IMR-90 (cell line): ENCODE data around the gene NPHP4. TPM values are rescaled to one million over a fixed set of nuclear protein-coding genes. Genes with fewer than 3 reads are reported as not detected.

Source experiments
- ATAC-seq: fragments of 200-7000 bp; cut with Tn5 transposase; 2 replicates; pipeline ENCODE4 v1.9.1; 2020; ENCODE audit warnings: low read depth, mild to moderate bottlenecking, moderate library complexity
- BruUV-seq: library from RNA; stranded (reverse); fragments of 400-500 nt; replicated peaks from 2 replicates; lab custom pipeline; 2021; lab: Mats Ljungman, UMichigan
- CTCF ChIA-PET: fragments of 300-600 bp; formaldehyde crosslinking; extraction: SDS; loops from one replicate; lab custom pipeline; 2021; ENCODE audit warnings: antibody characterized with exemption; lab: Yijun Ruan, JAX
- POLR2A ChIA-PET: fragments of 300-600 bp; sonication (Branson Sonifier 250); formaldehyde crosslinking; loops from one replicate; lab custom pipeline; 2022; ENCODE audit warnings: antibody characterized with exemption; ENCODE audit not compliant: unreplicated experiment; lab: Charles Lee
- DNase-seq: peaks from one replicate; pipeline ENCODE4 v3.0.0; 2013
- H2AFZ ChIP-seq: replicated peaks from 2 replicates; pipeline ENCODE3; 2013; ENCODE audit warnings: low read length, mild to moderate bottlenecking; ENCODE audit not compliant: poor library complexity
- H2AK5ac ChIP-seq: 2 replicates; pipeline ENCODE4 v1.6.1; 2013; ENCODE audit warnings: low read depth, low read length, inconsistent platforms
- H2AK9ac ChIP-seq: replicated peaks from 2 replicates; pipeline ENCODE3; 2013; ENCODE audit warnings: mild to moderate bottlenecking, low read depth, low read length, moderate library complexity; ENCODE audit not compliant: poor library complexity
- H2BK120ac ChIP-seq: 2 replicates; pipeline ENCODE4 v1.6.1; 2013; ENCODE audit warnings: low read depth, low read length, inconsistent platforms
- H2BK15ac ChIP-seq: 3 replicates; pipeline ENCODE4 v1.6.1; 2013; ENCODE audit warnings: low read depth, low read length, inconsistent platforms
- H2BK20ac ChIP-seq: 2 replicates; pipeline ENCODE4 v1.6.1; 2013; ENCODE audit warnings: low read depth, mild to moderate bottlenecking, inconsistent platforms, low read length, moderate library complexity
- H2BK5ac ChIP-seq: 2 replicates; pipeline ENCODE4 v1.6.1; 2013; ENCODE audit warnings: mild to moderate bottlenecking, low read depth, low read length, inconsistent platforms; ENCODE audit not compliant: poor library complexity, severe bottlenecking
- H3K14ac ChIP-seq: replicated peaks from 2 replicates; pipeline ENCODE4 v1.6.1; 2013; ENCODE audit warnings: low read depth, low read length, inconsistent platforms
- H3K18ac ChIP-seq: 2 replicates; pipeline ENCODE4 v1.6.1; 2013; ENCODE audit warnings: low read depth, low read length, control low read depth
- H3K23ac ChIP-seq: 2 replicates; pipeline ENCODE4 v1.6.1; 2013; ENCODE audit warnings: low read depth, low read length, inconsistent platforms
- H3K27ac ChIP-seq: 2 replicates; pipeline ENCODE4 v1.5.1; 2013; ENCODE audit warnings: mild to moderate bottlenecking, control low read depth, low read length; ENCODE audit not compliant: insufficient read depth
- H3K27me3 ChIP-seq: 2 replicates; pipeline ENCODE4 v1.6.1; 2013; ENCODE audit warnings: low read length; ENCODE audit not compliant: control insufficient read depth, insufficient read depth
- H3K36me3 ChIP-seq: 2 replicates; pipeline ENCODE4 v1.6.1; 2013; ENCODE audit warnings: low read length, mixed read lengths; ENCODE audit not compliant: control insufficient read depth, insufficient read depth
- H3K4ac ChIP-seq: 2 replicates; pipeline ENCODE4 v1.6.1; 2013; ENCODE audit warnings: low read depth, low read length, inconsistent platforms
- H3K4me1 ChIP-seq: 2 replicates; pipeline ENCODE4 v1.6.1; 2013; ENCODE audit warnings: low read length, mixed read lengths; ENCODE audit not compliant: control insufficient read depth, insufficient read depth
- H3K4me2 ChIP-seq: 2 replicates; pipeline ENCODE4 v1.6.1; 2013; ENCODE audit warnings: low read depth, mild to moderate bottlenecking, control low read depth, low read length, moderate library complexity
- H3K4me3 ChIP-seq: 2 replicates; pipeline ENCODE4 v1.5.1; 2013; ENCODE audit warnings: low read depth, mild to moderate bottlenecking, control low read depth, low read length, moderate library complexity; ENCODE audit not compliant: insufficient read depth
- H3K56ac ChIP-seq: 2 replicates; pipeline ENCODE4 v1.6.1; 2013; ENCODE audit warnings: low read length, inconsistent platforms; ENCODE audit not compliant: insufficient read depth; ENCODE audit errors: extremely low read depth
- H3K79me1 ChIP-seq, 2 experiments: 2 replicates each; pipeline ENCODE4 v1.6.1; 2013; ENCODE audit warnings: low read length in 2 of 2, inconsistent platforms in 1 of 2, low read depth in 1 of 2
- H3K9ac ChIP-seq: 2 replicates; pipeline ENCODE4 v1.6.1; 2013; ENCODE audit warnings: low read depth, low read length, control low read depth
- H3K9me1 ChIP-seq: 2 replicates; pipeline ENCODE4 v1.6.1; 2013; ENCODE audit warnings: low read length, inconsistent platforms; ENCODE audit not compliant: insufficient read depth
- H3K9me3 ChIP-seq: 2 replicates; pipeline ENCODE4 v1.6.1; 2013; ENCODE audit warnings: low read length; ENCODE audit not compliant: control insufficient read depth, insufficient read depth
- H4K20me1 ChIP-seq: 2 replicates; pipeline ENCODE4 v1.6.1; 2013; ENCODE audit warnings: low read length, inconsistent platforms; ENCODE audit not compliant: insufficient read depth
- H4K5ac ChIP-seq: 2 replicates; pipeline ENCODE4 v1.6.1; 2013; ENCODE audit warnings: mild to moderate bottlenecking, low read depth, low read length, control low read depth
- H4K8ac ChIP-seq, 2 experiments: 2 replicates each; pipeline ENCODE4 v1.6.1; 2013; ENCODE audit warnings: low read depth in 2 of 2, low read length in 2 of 2, control low read depth in 1 of 2, inconsistent platforms in 1 of 2
- H4K91ac ChIP-seq: 2 replicates; pipeline ENCODE4 v1.6.1; 2013; ENCODE audit warnings: low read depth, low read length, inconsistent platforms; ENCODE audit not compliant: insufficient read depth
- BHLHE40 ChIP-seq: fragments of 150-350 bp; IDR thresholded peaks from 2 replicates; pipeline ENCODE4 v1.6.1; 2016; ENCODE audit warnings: mild to moderate bottlenecking, low read depth, low read length
- CTCF ChIP-seq: conservative IDR thresholded peaks from 2 replicates; pipeline ENCODE4 v1.5.1; 2012; ENCODE audit warnings: mild to moderate bottlenecking, low read depth, low read length, improper control_type of control experiment
- FOS ChIP-seq: fragments of 150-350 bp; IDR thresholded peaks from 2 replicates; pipeline ENCODE4 v1.6.1; 2016; ENCODE audit warnings: low read depth, low read length
- MAZ ChIP-seq: IDR thresholded peaks from 2 replicates; pipeline ENCODE4 v1.6.1; 2012; ENCODE audit warnings: low read depth, mild to moderate bottlenecking, low read length, improper control_type of control experiment, moderate library complexity, borderline replicate concordance
- MXI1 ChIP-seq: IDR thresholded peaks from 2 replicates; pipeline ENCODE4 v1.6.1; 2012; ENCODE audit warnings: low read depth, mild to moderate bottlenecking, low read length, moderate library complexity, borderline replicate concordance
- NFE2L2 ChIP-seq: fragments of 150-350 bp; IDR thresholded peaks from 2 replicates; pipeline ENCODE4 v1.6.1; 2016; ENCODE audit warnings: low read depth, mild to moderate bottlenecking, low read length
- RAD21 ChIP-seq: IDR thresholded peaks from 2 replicates; pipeline ENCODE4 v1.6.1; 2012; ENCODE audit warnings: low read length, improper control_type of control experiment
- RFX5 ChIP-seq: IDR thresholded peaks from 2 replicates; pipeline ENCODE4 v1.8.0; 2012; ENCODE audit warnings: low read depth, mild to moderate bottlenecking, low read length, moderate library complexity
- SMC3 ChIP-seq: fragments of 150-350 bp; IDR thresholded peaks from 2 replicates; pipeline ENCODE4 v1.6.1; 2016; ENCODE audit warnings: low read depth, mild to moderate bottlenecking, antibody characterized with exemption, low read length, moderate library complexity
- USF2 ChIP-seq: fragments of 150-350 bp; IDR thresholded peaks from 2 replicates; pipeline ENCODE4 v1.6.1; 2017; ENCODE audit warnings: mild to moderate bottlenecking, antibody characterized with exemption, low read length, low read depth
- WGBS, 2 experiments: methylation state at CpG; one replicate each; pipeline versions ENCODE4 v1.1.5 to v1.1.7; 2013; ENCODE audit warnings: missing lambda C conversion rate in 2 of 2; ENCODE audit not compliant: insufficient read length in 1 of 2; ENCODE audit errors: extremely low coverage in 2 of 2; 5-methylcytosine and 5-hydroxymethylcytosine counted together
- dilution Hi-C: fragments of 300-500 bp; cut with HindIII; formaldehyde crosslinking; loops from one replicate; pipeline ENCODE4 v1.14.3; 2018; ENCODE audit warnings: low sequenced_read_pairs; ENCODE audit not compliant: unreplicated experiment
- in situ Hi-C: fragments of 300-500 bp; cut with MboI; formaldehyde crosslinking; loops from 3 replicates; pipeline ENCODE4 v1.14.3; 2019; ENCODE audit warnings: low sequenced_read_pairs, inconsistent platforms, mixed read lengths
- intact Hi-C: fragments of 100-400 bp; cut with micrococcal nuclease; formaldehyde crosslinking; loops from 2 replicates; pipeline ENCODE4 v1.10.0; 2022
- polyA plus RNA-seq, 3 experiments: library from polyadenylated mRNA; depleted of rRNA; stranded (reverse); fragments of >200 nt; gene quantifications; 2 replicates each; pipeline ENCODE4 v1.2.3, GENCODE V29; 2012; ENCODE audit warnings: low replicate concordance in 1 of 3
- total RNA-seq: library from RNA; depleted of rRNA; stranded (reverse); fragments of >200 nt; gene quantifications from 2 replicates; pipeline ENCODE4 v1.2.3, GENCODE V29; 2012

The NPHP4 gene
- total and polyA plus RNA-seq, 2 of the 4 experiments (the other 2 are of a cell fraction): 2.0 to 5.5 TPM

GRCh38 chr1:5976726-5977493 is 15.3 kb downstream of the NPHP4 start:
- CTCF ChIA-PET: no interaction called here
- H3K9me3 ChIP-seq: no peaks in the 10 kb centered on the region
- H2AFZ ChIP-seq: no peak overlapping the region
- in situ Hi-C loops (loop anchor here (5.0 kb wide), 1 partner anchor 470 kb away; no protein-coding TSS in a partner anchor), intact Hi-C loops (no loop called here), dilution Hi-C loops (no loop called here)
- no peak overlapping the region for H4K8ac ChIP-seq
- no peak overlapping the region for H3K27ac ChIP-seq
- no peak overlapping the region for H4K91ac ChIP-seq
- peaks cover 2% of the 10 kb centered on the region; the same call in 1 of the 2 replicates for H3K4me1 ChIP-seq
- H3K9me1 ChIP-seq: no peaks in the 10 kb centered on the region
- TF ChIP-seq USF2: no peak
- TF ChIP-seq MXI1: no peak
- TF ChIP-seq BHLHE40: no peak
- TF ChIP-seq RFX5: no peak
- no peak for TF ChIP-seq SMC3
- TF ChIP-seq MAZ: no peak
- no peak for TF ChIP-seq CTCF
- no peak for TF ChIP-seq RAD21
- no peak for TF ChIP-seq NFE2L2
- TF ChIP-seq FOS: no peak
- H3K4ac ChIP-seq: no peak overlapping the region
- H2BK120ac ChIP-seq: no peak overlapping the region
- no peak overlapping the region for H2BK15ac ChIP-seq
- H3K23ac ChIP-seq: no peak overlapping the region
- H2AK9ac ChIP-seq: no peak overlapping the region
- BruUV-seq: no TSS peak
- POLR2A ChIA-PET: no interaction called here
- H3K4me2 ChIP-seq: no peak overlapping the region
- no peak overlapping the region for H3K18ac ChIP-seq
- H2AK5ac ChIP-seq: no peak overlapping the region
- no peaks in the 10 kb centered on the region for H3K36me3 ChIP-seq
- no peak overlapping the region for H2BK5ac ChIP-seq
- H4K20me1 ChIP-seq: no peaks in the 10 kb centered on the region
- no peaks in the 10 kb centered on the region; a peak in 1 of 4 replicates for H3K79me1 ChIP-seq
- no peak overlapping the region for H3K56ac ChIP-seq
- ATAC-seq (no peak), DNase-seq (no peak)
- H2BK20ac ChIP-seq: no peak overlapping the region
- H3K14ac ChIP-seq: no peak overlapping the region
- H3K9ac ChIP-seq: no peak overlapping the region
- WGBS, 2 experiments: 84% methylated on average over 14 of the region's 25 CpGs; no CpG with 5 or more reads in 1 of the 2 experiments
- no peak overlapping the region for H4K5ac ChIP-seq
- H3K27me3 ChIP-seq: no peaks in the 10 kb centered on the region
- H3K4me3 ChIP-seq: no peak overlapping the region
